ENCODE measurements around the gene THYN1. TPM values are rescaled to one million over a fixed set of nuclear protein-coding genes. Genes with fewer than 3 reads are reported as not detected.

THYN1 gene
- total RNA-seq, 2 experiments from 2014 or later, result 25.7 to 26.0 TPM

GRCh38 chr11:134242376-134242775 is 10.8 kb downstream of the THYN1 start:
- DNase-seq (no peak), ATAC-seq (ENCODE audit: poor library complexity) (no peak)
- no peaks in the 10 kb centered on the region for H3K27me3 ChIP-seq (ENCODE audit: control insufficient read depth in 1 of 2, insufficient read depth in 2 of 2, low read length in 2 of 2)
- Mint-ChIP-seq H3K4me3 (no peak overlapping the region), H3K27me3 (no peaks in the 10 kb centered on the region), H3K36me3 (ENCODE audit: low read depth) (peaks cover 86% of the 10 kb centered on the region), H3K4me1 (ENCODE audit: low read depth) (no peaks in the 10 kb centered on the region), H3K27ac (no peak overlapping the region), H3K9me3 (no peaks in the 10 kb centered on the region)
- POLR2A ChIA-PET, result interaction anchor here (0.8 kb wide), 1 partner anchor 12 kb away, joined by 3 read pairs; no protein-coding TSS in a partner anchor
- peaks cover 88% of the 10 kb centered on the region for H3K36me3 ChIP-seq (ENCODE audit: insufficient read depth, low read length)
- no peak for TF ChIP-seq CTCF (IDR thresholded peaks at IDR 0.05)
- H3K4me3 ChIP-seq (ENCODE audit: low read length), result no peak overlapping the region
- CTCF ChIA-PET, result no interaction called here
- no peaks in the 10 kb centered on the region for H3K9me3 ChIP-seq (ENCODE audit: control insufficient read depth in 1 of 2, insufficient read depth in 1 of 2, low read length in 2 of 2)
- intact Hi-C loops (cut with DNase I, micrococcal nuclease), result loop anchor here in 1 of 2 experiments (2.0 kb wide), 1 partner anchor 36 kb away; no protein-coding TSS in a partner anchor
- H3K27ac ChIP-seq (ENCODE audit: low read depth in 1 of 2, low read length in 2 of 2), result no peak overlapping the region
- no peaks in the 10 kb centered on the region for H3K4me1 ChIP-seq (ENCODE audit: insufficient read depth, low read length)

GRCh38 chr11:134240592-134240991 is 12.6 kb downstream of the THYN1 start:
- Mint-ChIP-seq H3K4me1 (ENCODE audit: low read depth) (no peaks in the 10 kb centered on the region), H3K27me3 (no peaks in the 10 kb centered on the region), H3K27ac (no peak overlapping the region), H3K36me3 (ENCODE audit: low read depth) (peaks cover 83% of the 10 kb centered on the region), H3K9me3 (no peaks in the 10 kb centered on the region), H3K4me3 (no peak overlapping the region)
- no peak overlapping the region for H3K4me3 ChIP-seq (ENCODE audit: low read length)
- H3K36me3 ChIP-seq (ENCODE audit: insufficient read depth, low read length), result peaks cover 79% of the 10 kb centered on the region
- intact Hi-C loops (cut with DNase I, micrococcal nuclease), result no loop called here
- TF ChIP-seq CTCF (IDR thresholded peaks at IDR 0.05), result no peak
- H3K9me3 ChIP-seq (ENCODE audit: control insufficient read depth in 1 of 2, insufficient read depth in 1 of 2, low read length in 2 of 2), result no peaks in the 10 kb centered on the region
- POLR2A ChIA-PET, result interaction anchor here (1.4 kb wide), 1 partner anchor 17 kb away, joined by 4 read pairs; the partner anchor contains the start of genes NCAPD3 and VPS26B
- no peaks in the 10 kb centered on the region for H3K27me3 ChIP-seq (ENCODE audit: control insufficient read depth in 1 of 2, insufficient read depth in 2 of 2, low read length in 2 of 2)
- DNase-seq (no peak), ATAC-seq (ENCODE audit: poor library complexity) (no peak)
- CTCF ChIA-PET, result no interaction called here
- no peaks in the 10 kb centered on the region for H3K4me1 ChIP-seq (ENCODE audit: insufficient read depth, low read length)
- H3K27ac ChIP-seq (ENCODE audit: low read depth in 1 of 2, low read length in 2 of 2), result no peak overlapping the region

- DNase-seq, result no peak
- no peaks in the 10 kb centered on the region for H3K27me3 ChIP-seq (ENCODE audit: control insufficient read depth in 1 of 2, insufficient read depth in 2 of 2, low read length in 2 of 2)
- no peak overlapping the region for H3K4me3 ChIP-seq (ENCODE audit: low read length)
- H3K4me1 ChIP-seq (ENCODE audit: insufficient read depth, low read length), result no peaks in the 10 kb centered on the region
- Mint-ChIP-seq H3K4me3 (no peak overlapping the region), H3K4me1 (ENCODE audit: low read depth) (no peaks in the 10 kb centered on the region), H3K27me3 (no peaks in the 10 kb centered on the region), H3K36me3 (ENCODE audit: low read depth) (peaks cover 80% of the 10 kb centered on the region), H3K9me3 (no peaks in the 10 kb centered on the region), H3K27ac (no peak overlapping the region)
- intact Hi-C loops (cut with DNase I, micrococcal nuclease), result no loop called here
- H3K27ac ChIP-seq (ENCODE audit: low read depth in 1 of 2, low read length in 2 of 2), result no peak overlapping the region
- TF ChIP-seq CTCF (IDR thresholded peaks at IDR 0.05), result no peak
- ChIA-PET CTCF (interaction anchor here (1.1 kb wide), 1 partner anchor 37 kb away, joined by 3 read pairs; no protein-coding TSS in a partner anchor), POLR2A (no interaction called here)
- no peaks in the 10 kb centered on the region for H3K9me3 ChIP-seq (ENCODE audit: control insufficient read depth in 1 of 2, insufficient read depth in 1 of 2, low read length in 2 of 2)
- ATAC-seq (ENCODE audit: poor library complexity), result no peak
- H3K36me3 ChIP-seq (ENCODE audit: insufficient read depth, low read length), result peaks cover 77% of the 10 kb centered on the region
Measured at GRCh38 chr11:134238956-134239355, 14.2 kb downstream of the THYN1 start.

All from CD4-positive, alpha-beta T cell (primary cell).